GM10248 (cell line): Measurements from ENCODE around the gene CD40LG.
A peak's percentile ranks its signal among the peaks of the same experiment; 100 is the strongest.

Experiments
- CTCF ChIA-PET: fragments of 300-600 bp; sonication (Branson Sonifier 250); formaldehyde crosslinking; extraction: SDS; loops from one replicate; lab custom pipeline; 2021; ENCODE audit warnings: antibody characterized with exemption; lab: Yijun Ruan, JAX
- POLR2A ChIA-PET: fragments of 350-650 bp; sonication (Branson Sonifier 250); formaldehyde crosslinking; extraction: SDS; loops from one replicate; lab custom pipeline; 2020; ENCODE audit warnings: antibody characterized with exemption; lab: Yijun Ruan, JAX
- DNase-seq: peaks from one replicate; pipeline ENCODE4 v3.0.0; 2012; ENCODE audit errors: extremely low spot score
- TF ChIP-seq, protein P1 (sequence below): IDR thresholded peaks from 2 replicates; pipeline ENCODE4 v1.5.1; 2012; ENCODE audit warnings: mild to moderate bottlenecking, low read depth; ENCODE audit errors: extremely low read depth, missing control alignments, control extremely low read depth

CD40LG gene

DNA sequence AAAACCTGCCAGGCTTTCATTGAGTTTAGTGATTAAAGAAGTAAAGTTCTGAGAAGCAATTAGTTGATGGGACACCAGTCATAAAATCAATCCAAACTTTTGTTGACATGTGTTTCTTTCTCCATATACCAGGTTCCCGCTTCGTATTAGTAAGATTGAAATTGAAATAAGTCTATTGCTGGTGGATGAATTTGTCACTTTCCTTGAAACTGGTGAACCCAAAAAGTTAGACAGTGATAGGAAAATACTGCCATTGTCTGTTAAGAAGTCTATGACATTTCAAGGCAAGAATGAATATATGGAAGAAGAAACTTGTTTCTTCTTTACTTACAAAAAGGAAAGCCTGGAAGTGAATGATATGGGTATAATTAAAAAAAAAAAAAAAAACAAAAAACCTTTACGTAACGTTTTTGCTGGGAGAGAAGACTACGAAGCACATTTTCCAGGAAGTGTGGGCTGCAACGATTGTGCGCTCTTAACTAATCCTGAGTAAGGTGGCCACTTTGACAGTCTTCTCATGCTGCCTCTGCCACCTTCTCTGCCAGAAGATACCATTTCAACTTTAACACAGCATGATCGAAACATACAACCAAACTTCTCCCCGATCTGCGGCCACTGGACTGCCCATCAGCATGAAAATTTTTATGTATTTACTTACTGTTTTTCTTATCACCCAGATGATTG is at the start of gene CD40LG:
Gene CD40LG (plus strand): TSS at position 482 of the 684 bp plus-strand sequence. CDS start 91 bp downstream, at position 573.
- CTCF ChIA-PET = no interaction called here
- TF ChIP-seq, protein P1, sequence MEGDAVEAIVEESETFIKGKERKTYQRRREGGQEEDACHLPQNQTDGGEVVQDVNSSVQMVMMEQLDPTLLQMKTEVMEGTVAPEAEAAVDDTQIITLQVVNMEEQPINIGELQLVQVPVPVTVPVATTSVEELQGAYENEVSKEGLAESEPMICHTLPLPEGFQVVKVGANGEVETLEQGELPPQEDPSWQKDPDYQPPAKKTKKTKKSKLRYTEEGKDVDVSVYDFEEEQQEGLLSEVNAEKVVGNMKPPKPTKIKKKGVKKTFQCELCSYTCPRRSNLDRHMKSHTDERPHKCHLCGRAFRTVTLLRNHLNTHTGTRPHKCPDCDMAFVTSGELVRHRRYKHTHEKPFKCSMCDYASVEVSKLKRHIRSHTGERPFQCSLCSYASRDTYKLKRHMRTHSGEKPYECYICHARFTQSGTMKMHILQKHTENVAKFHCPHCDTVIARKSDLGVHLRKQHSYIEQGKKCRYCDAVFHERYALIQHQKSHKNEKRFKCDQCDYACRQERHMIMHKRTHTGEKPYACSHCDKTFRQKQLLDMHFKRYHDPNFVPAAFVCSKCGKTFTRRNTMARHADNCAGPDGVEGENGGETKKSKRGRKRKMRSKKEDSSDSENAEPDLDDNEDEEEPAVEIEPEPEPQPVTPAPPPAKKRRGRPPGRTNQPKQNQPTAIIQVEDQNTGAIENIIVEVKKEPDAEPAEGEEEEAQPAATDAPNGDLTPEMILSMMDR = no peak
- DNase-seq = no peak
- POLR2A ChIA-PET = no interaction called here

DNA sequence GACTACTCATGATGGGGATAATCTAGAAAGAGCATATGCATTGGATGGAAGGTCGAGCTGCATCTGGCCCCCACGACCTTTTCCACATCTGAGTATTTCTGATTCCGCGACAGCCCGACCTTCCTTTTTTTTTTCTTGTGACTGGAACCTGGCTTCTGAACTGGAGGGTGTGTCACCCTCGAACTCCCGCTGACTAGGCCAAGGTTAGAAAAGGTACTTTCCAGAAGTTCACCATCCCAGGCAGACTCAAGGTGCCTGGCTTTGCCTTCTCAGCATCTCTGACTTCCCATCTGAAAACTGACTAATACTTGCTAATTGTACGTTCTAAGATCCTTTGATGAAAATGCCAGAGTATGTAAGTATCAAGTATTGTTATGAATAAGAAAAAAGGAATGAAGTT is 49.3 kb upstream of the CD40LG start:
- CTCF ChIA-PET = no interaction called here
- no peak for DNase-seq

DNA sequence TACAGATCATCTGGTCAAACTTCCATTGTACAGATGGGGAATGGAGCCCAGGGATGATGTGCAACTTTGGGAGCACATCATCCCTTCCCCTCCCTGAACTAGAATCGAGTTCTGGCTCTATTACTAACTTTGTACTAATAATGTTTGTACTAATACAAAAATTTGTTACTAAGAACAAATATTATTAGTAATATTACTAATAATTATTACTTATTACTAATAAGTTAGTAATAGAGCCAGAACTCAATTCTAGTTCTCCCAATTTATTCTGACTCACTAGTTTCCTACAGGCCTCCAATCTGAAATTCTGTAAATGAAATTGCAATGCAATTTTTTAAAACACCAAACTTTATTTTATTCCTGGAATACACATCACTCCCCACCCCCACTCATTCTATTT is 47.9 kb upstream of the CD40LG start:
- TF ChIP-seq, protein P1 = no peak
- CTCF ChIA-PET = no interaction called here

More for the DNA sequence above, 49.3 kb upstream of the CD40LG start:
- TF ChIP-seq, protein P1 = no peak
- POLR2A ChIA-PET = no interaction called here

DNA sequence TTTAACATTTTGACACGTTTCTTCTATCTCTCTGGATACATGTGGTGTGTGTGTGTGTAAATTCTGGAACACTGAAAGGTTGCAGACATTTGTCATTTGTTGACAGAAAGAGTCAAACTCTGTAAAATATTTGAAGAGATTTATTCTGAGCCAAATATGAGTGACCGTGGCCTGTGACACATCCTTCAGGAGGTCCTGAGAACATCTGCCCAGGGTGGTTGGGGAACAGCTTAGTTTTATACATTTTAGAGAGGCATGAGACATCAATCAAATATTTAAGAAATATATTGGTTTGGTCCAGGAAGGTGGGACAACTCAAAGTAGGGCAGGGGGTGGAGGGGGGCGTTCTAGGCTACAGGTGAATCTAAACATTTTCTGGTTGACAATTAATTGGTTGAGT is 40.7 kb upstream of the CD40LG start:
- TF ChIP-seq, protein P1 = no peak
- DNase-seq = no peak
- ChIA-PET CTCF (interaction anchor here (3.9 kb wide), 1 partner anchor 88 kb away, joined by 34 read pairs; no protein-coding TSS in a partner anchor), POLR2A (no interaction called here)

More for the DNA sequence above, 47.9 kb upstream of the CD40LG start:
- DNase-seq = no peak
- POLR2A ChIA-PET = no interaction called here

DNA sequence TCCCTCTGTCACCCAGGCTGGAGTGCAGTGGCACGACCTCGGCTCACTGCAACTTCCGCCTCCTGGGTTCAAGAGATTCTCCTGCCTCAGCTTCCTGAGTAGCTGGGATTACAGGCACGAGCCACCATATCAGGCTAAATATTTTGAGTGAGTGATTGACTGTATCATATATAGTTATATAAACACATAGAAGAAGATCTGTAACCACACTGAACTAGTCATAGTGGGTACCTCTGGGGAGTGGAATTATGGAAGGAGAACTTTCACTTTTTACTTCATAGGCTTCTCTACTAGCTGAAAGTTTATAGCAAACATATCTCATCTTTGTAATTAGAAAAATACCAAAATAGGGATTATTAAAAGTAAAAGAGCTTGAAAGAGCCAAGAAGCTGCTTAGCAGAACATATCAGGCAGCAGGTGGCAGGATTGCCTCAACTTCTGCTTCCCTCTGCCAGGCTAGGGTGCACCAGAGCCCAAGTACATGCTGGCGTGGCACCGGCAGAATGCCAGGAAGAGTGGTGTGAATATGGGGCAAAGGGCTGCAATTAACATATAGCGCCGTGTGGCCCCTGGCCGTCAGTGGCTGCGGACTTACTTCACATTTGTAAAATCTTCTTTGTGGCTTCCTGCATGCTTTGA is 39.5 kb upstream of the CD40LG start:
- POLR2A ChIA-PET = no interaction called here

More for the DNA sequence above, 39.5 kb upstream of the CD40LG start:
- DNase-seq = peak; percentile 22
- TF ChIP-seq, protein P1 = peak; percentile 17
- CTCF ChIA-PET = interaction anchor here (1.1 to 3.9 kb wide), 6 partner anchors 12 to 318 kb away, joined by 3 to 34 read pairs (median 3); no protein-coding TSS in a partner anchor
